ENCODE results near the gene LRCH1. TPM values are rescaled to one million over a fixed set of nuclear protein-coding genes. Genes with fewer than 3 reads are reported as not detected.

Gene LRCH1
- total RNA-seq, 1 experiment from 2014 or later, result 27.0 TPM

DNA sequence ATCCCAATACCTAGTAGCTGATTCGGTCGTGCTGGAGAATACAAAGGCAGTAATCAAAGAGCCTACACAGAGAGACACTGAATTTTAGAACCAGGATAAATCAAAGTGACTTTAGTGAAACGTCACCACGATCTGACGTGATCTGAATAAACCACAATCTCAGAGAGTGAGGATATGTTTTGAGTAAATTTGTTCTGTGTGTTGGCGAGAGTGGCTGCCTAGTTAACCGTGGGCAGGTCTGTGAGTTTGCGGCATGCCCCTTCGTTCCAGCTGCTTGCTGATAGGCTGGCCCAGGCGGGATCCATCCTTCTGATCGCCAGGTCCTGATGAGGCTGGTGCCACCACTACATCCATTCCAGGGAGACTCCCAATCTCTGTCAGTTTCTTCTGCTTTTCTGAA, 40.4 kb downstream of the LRCH1 start:
- Histone ChIP-seq H3K27me3 (replicated peaks; ENCODE audit: control insufficient read depth, insufficient read depth, low read length) (no peaks in the 10 kb centered on the region), H3K4me3 (ENCODE audit: low read depth, low read length) (no peak overlapping the region), H3K4me1 (peaks cover 66% of the 10 kb centered on the region), H3K36me3 (ENCODE audit: control insufficient read depth, insufficient read depth, low read length) (no peaks in the 10 kb centered on the region; the same call in 1 of the 2 replicates), H3K9me3 (no peaks in the 10 kb centered on the region)
- H3K4me3 Mint-ChIP-seq (ENCODE audit: unreplicated experiment), result no peak overlapping the region
- no peak for DNase-seq
- intact Hi-C loops (cut with micrococcal nuclease; ENCODE audit: unreplicated experiment), result no loop called here
- ChIA-PET POLR2A (interaction anchor here (0.6 kb wide), 1 partner anchor 11 kb away, joined by 12 read pairs; no protein-coding TSS in a partner anchor), CTCF (no interaction called here)
- no peaks in the 10 kb centered on the region for H3K36me3 Mint-ChIP-seq (ENCODE audit: insufficient read depth, unreplicated experiment)
- no peaks in the 10 kb centered on the region for H3K9me3 Mint-ChIP-seq (ENCODE audit: unreplicated experiment)
- peaks cover 62% of the 10 kb centered on the region for H3K4me1 Mint-ChIP-seq (ENCODE audit: low read depth, unreplicated experiment)
- TF ChIP-seq, protein P1, sequence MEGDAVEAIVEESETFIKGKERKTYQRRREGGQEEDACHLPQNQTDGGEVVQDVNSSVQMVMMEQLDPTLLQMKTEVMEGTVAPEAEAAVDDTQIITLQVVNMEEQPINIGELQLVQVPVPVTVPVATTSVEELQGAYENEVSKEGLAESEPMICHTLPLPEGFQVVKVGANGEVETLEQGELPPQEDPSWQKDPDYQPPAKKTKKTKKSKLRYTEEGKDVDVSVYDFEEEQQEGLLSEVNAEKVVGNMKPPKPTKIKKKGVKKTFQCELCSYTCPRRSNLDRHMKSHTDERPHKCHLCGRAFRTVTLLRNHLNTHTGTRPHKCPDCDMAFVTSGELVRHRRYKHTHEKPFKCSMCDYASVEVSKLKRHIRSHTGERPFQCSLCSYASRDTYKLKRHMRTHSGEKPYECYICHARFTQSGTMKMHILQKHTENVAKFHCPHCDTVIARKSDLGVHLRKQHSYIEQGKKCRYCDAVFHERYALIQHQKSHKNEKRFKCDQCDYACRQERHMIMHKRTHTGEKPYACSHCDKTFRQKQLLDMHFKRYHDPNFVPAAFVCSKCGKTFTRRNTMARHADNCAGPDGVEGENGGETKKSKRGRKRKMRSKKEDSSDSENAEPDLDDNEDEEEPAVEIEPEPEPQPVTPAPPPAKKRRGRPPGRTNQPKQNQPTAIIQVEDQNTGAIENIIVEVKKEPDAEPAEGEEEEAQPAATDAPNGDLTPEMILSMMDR (IDR thresholded peaks at IDR 0.05; ENCODE audit: insufficient read depth in 1 of 2, low read depth in 1 of 2, low read length in 1 of 2, severe bottlenecking in 1 of 2, unreplicated experiment in 1 of 2), result no peak
- BruUV-seq (replicated peaks), result no TSS peak
- H3K27ac Mint-ChIP-seq (ENCODE audit: unreplicated experiment), result no peak overlapping the region
- no peaks in the 10 kb centered on the region for H3K27me3 Mint-ChIP-seq (ENCODE audit: insufficient read depth, unreplicated experiment)

DNA sequence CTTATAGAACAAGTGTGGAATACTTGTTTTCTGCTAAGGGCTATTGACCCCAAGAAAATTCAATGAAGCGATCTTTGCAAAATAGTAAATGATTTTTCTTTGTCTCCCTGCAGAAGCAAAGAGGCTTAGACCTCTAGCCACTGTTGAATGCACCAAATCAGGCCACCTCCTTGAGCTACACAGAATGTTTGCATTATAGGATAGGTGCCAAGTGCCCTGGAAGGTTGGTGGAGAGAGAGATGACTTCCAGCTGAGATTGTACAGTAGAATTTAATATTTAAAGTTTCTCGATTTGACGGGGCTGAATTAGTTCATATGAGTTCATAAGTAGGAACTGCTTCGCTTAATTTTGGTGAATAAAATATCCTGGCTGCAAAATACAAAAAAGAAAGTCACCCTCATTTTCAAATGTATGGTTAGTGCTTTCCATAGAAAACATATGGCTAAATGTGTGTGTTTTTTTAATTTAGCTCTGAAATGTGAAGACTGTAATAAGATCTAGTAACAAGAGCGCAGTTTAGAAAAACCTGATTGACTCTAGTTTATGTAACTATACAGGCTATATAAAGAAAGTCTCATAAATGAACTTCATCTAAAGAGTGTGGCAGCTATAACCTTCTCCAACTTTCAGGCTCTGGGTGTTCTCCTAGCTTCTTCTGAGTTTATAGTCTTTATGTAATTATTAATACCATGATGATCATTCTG, 41.6 kb downstream of the LRCH1 start:
- POLR2A ChIA-PET, result no interaction called here
- H3K27me3 ChIP-seq (replicated peaks; ENCODE audit: control insufficient read depth, insufficient read depth, low read length), result no peaks in the 10 kb centered on the region
- H3K27me3 Mint-ChIP-seq (ENCODE audit: insufficient read depth, unreplicated experiment), result no peaks in the 10 kb centered on the region
- no peak overlapping the region for H3K27ac Mint-ChIP-seq (ENCODE audit: unreplicated experiment)
- intact Hi-C loops (cut with micrococcal nuclease; ENCODE audit: unreplicated experiment), result no loop called here
- no peak overlapping the region for H3K4me3 ChIP-seq (ENCODE audit: low read depth, low read length)
- H3K4me3 Mint-ChIP-seq (ENCODE audit: unreplicated experiment), result no peak overlapping the region
- H3K4me1 Mint-ChIP-seq (ENCODE audit: low read depth, unreplicated experiment), result peaks cover 64% of the 10 kb centered on the region
- H3K36me3 Mint-ChIP-seq (ENCODE audit: insufficient read depth, unreplicated experiment), result peaks cover 8% of the 10 kb centered on the region
- H3K9me3 Mint-ChIP-seq (ENCODE audit: unreplicated experiment), result no peaks in the 10 kb centered on the region
- peaks cover 64% of the 10 kb centered on the region for H3K4me1 ChIP-seq
- TF ChIP-seq, protein P1 (IDR thresholded peaks at IDR 0.05; ENCODE audit: insufficient read depth in 1 of 2, low read depth in 1 of 2, low read length in 1 of 2, severe bottlenecking in 1 of 2, unreplicated experiment in 1 of 2), result no peak
- CTCF ChIA-PET, result no interaction called here
- no peak for DNase-seq
- no peaks in the 10 kb centered on the region; the same call in 1 of the 2 replicates for H3K36me3 ChIP-seq (ENCODE audit: control insufficient read depth, insufficient read depth, low read length)
- no peaks in the 10 kb centered on the region for H3K9me3 ChIP-seq
- BruUV-seq (replicated peaks), result no TSS peak

DNA sequence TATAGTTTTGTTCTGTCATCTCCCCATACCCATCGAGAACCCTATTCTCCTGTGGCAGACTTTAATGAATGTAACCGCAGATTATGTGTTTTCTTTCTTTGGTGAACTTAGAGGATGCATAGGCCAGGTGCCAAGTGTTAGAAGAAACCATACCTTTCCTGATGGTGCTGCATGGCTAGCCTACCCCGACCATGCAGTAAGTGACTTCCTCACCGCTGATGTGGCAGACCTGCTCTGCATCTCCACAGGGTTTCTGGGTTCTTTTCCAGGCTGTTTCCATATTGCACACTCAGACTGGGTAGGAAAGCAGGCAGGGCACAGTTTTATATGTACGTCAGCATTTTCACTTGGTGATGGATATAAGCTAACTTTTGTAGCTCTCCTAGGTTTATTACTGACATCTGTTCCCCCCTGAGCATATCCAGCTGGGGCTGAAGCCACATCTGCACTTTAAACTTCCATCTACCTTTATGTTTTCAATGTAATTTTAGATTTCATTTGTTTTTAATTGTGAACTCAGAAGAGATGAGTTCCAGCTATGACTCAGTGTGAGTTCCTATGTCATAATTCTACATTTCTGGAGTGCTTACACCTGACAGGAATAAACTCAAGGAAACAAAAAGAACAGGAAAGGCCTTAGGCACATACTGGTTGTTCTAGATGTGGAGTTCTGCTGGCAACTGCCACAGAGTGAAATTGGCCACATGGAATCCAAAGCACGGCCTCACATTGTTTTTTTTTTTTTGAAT, 42.3 kb downstream of the LRCH1 start:
- peaks cover 72% of the 10 kb centered on the region for H3K4me1 ChIP-seq
- no peaks in the 10 kb centered on the region for H3K9me3 ChIP-seq
- H3K27ac Mint-ChIP-seq (ENCODE audit: unreplicated experiment), result peak overlapping the region; percentile 48
- H3K4me3 ChIP-seq (ENCODE audit: low read depth, low read length), result no peak overlapping the region
- H3K4me1 Mint-ChIP-seq (ENCODE audit: low read depth, unreplicated experiment), result peaks cover 64% of the 10 kb centered on the region
- no peaks in the 10 kb centered on the region for H3K27me3 ChIP-seq (replicated peaks; ENCODE audit: control insufficient read depth, insufficient read depth, low read length)
- H3K4me3 Mint-ChIP-seq (ENCODE audit: unreplicated experiment), result no peak overlapping the region
- H3K36me3 ChIP-seq (ENCODE audit: control insufficient read depth, insufficient read depth, low read length), result no peaks in the 10 kb centered on the region; the same call in 1 of the 2 replicates
- intact Hi-C loops (cut with micrococcal nuclease; ENCODE audit: unreplicated experiment), result no loop called here
- H3K36me3 Mint-ChIP-seq (ENCODE audit: insufficient read depth, unreplicated experiment), result peaks cover 8% of the 10 kb centered on the region
- CTCF ChIA-PET, result interaction anchor here (0.5 to 0.7 kb wide), 2 partner anchors 12 to 122 kb away, joined by 3 read pairs; no protein-coding TSS in a partner anchor
- POLR2A ChIA-PET, result no interaction called here
- no peak for DNase-seq
- no peaks in the 10 kb centered on the region for H3K9me3 Mint-ChIP-seq (ENCODE audit: unreplicated experiment)
- TF ChIP-seq, protein P1 (IDR thresholded peaks at IDR 0.05; ENCODE audit: insufficient read depth in 1 of 2, low read depth in 1 of 2, low read length in 1 of 2, severe bottlenecking in 1 of 2, unreplicated experiment in 1 of 2), result no peak
- no TSS peak for BruUV-seq (replicated peaks)
- no peaks in the 10 kb centered on the region for H3K27me3 Mint-ChIP-seq (ENCODE audit: insufficient read depth, unreplicated experiment)

Measured in Caco-2 (cell line).